Spleen (tissue), 7 donors: ENCODE results near the gene SMARCA2.

Experiments
- POLR2AphosphoS5 ChIP-seq, 3 donors: sonication (generic); formaldehyde crosslinking; IDR thresholded peaks; one replicate each; pipeline ENCODE4 v1.5.1; 2017; ENCODE audit warnings: antibody characterized with exemption in 3 of 3
- TF ChIP-seq, protein P1 (sequence below), 11 experiments: fragments of 200-600 bp in 7 of 11; fragments of 450-650 bp in 4 of 11; sonication (generic) in 4 of 11; IDR thresholded peaks in 8 of 11; conservative IDR thresholded peaks in 3 of 11; 1 replicate in 7 of 11; 2 replicates in 4 of 11; pipeline versions ENCODE4 v1.4.0 to v1.8.0; 2016 to 2021; ENCODE audit warnings: antibody characterized with exemption in 11 of 11, inconsistent platforms in 4 of 11, mild to moderate bottlenecking in 1 of 11
- donor health status: DM: no; HTN: no; CAD: no; lungs with moderate emphysema.
- donor health status: DM: no; HTN: no; CAD: no.
- donor health status: DM: no; HTN: no; CAD: no.

DNA sequence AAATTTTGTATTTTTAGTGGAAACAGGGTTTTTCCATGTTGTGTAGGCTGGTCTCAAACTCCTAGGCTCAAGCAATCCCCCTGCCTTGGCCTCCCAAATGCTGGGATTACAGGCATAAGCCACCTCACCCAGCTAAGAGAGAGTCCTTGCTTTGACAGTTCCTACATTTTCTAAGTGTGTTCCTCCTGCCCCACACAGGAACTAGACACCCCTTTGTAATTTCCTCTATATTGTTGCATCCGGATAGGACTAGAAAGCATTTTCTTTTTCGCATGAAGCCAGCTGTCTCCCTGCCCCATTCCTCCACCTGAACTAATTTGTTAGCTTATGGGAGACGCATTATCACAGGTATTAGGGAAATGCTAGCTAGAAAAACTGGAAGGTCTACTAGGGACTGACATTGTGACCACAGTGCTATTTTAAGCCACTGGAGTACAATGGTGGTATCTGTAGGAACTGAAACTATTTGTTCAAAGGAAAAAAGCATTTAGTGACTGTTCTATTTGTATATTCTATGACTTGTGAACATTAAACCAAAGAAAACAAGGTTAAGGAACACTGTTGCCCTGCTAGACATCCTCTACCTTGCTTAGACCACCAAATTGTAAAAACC, 214.1 kb downstream of the SMARCA2 start:
- TF ChIP-seq, protein P1, sequence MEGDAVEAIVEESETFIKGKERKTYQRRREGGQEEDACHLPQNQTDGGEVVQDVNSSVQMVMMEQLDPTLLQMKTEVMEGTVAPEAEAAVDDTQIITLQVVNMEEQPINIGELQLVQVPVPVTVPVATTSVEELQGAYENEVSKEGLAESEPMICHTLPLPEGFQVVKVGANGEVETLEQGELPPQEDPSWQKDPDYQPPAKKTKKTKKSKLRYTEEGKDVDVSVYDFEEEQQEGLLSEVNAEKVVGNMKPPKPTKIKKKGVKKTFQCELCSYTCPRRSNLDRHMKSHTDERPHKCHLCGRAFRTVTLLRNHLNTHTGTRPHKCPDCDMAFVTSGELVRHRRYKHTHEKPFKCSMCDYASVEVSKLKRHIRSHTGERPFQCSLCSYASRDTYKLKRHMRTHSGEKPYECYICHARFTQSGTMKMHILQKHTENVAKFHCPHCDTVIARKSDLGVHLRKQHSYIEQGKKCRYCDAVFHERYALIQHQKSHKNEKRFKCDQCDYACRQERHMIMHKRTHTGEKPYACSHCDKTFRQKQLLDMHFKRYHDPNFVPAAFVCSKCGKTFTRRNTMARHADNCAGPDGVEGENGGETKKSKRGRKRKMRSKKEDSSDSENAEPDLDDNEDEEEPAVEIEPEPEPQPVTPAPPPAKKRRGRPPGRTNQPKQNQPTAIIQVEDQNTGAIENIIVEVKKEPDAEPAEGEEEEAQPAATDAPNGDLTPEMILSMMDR (IDR thresholded peaks at IDR 0.05 in 8 of 11, conservative IDR thresholded peaks at IDR 0.05 in 3 of 11), result no peak
- TF ChIP-seq POLR2AphosphoS5 (IDR thresholded peaks at IDR 0.05), result no peak
